ENCODE results near the gene SLC35A5. TPM values are rescaled to one million over a fixed set of nuclear protein-coding genes. Genes with fewer than 3 reads are reported as not detected.
"Not testable (repeated sequence)": the region's sequence is repeated elsewhere in the genome, so short reads cannot be mapped to it uniquely, and the experiment has no call there.

The SLC35A5 gene
- 18.6 and 19.1 TPM in 2 replicates for total RNA-seq (2022)
- Bru-seq, nascent RNA: percentile 66 among the genes with signal in this experiment
- BruChase-seq, experiment 1, labeled RNA remaining after a 2-hour chase: percentile 70 among the genes with signal in this experiment
- BruChase-seq, experiment 2, labeled RNA remaining after a 6-hour chase: percentile 76 among the genes with signal in this experiment
- long read RNA-seq, full-length matches to known transcripts: 32 of 38 reads
- long read RNA-seq, partial matches to known transcripts: 0 of 38 reads
- long read RNA-seq, other reads (novel, unspliced or antisense): 6 of 38 reads

- H3K4me1 Mint-ChIP-seq (ENCODE audit: low read depth, unreplicated experiment): peaks cover 28% of the 10 kb centered on the region
- peaks cover 5% of the 10 kb centered on the region; the same call in 1 of the 2 replicates for H3K4me1 ChIP-seq
- H3K9me3 ChIP-seq: no peaks in the 10 kb centered on the region
- peaks cover 34% of the 10 kb centered on the region for H3K36me3 Mint-ChIP-seq (ENCODE audit: insufficient read depth, unreplicated experiment)
- peak within 1 kb of the TSS; percentile 95 for H3K4me3 Mint-ChIP-seq (ENCODE audit: unreplicated experiment)
- CTCF ChIA-PET: interaction anchor here (0.9 to 1.5 kb wide), 2 partner anchors 20 to 450 kb away, joined by 3 to 6 read pairs; no protein-coding TSS in a partner anchor
- H3K36me3 ChIP-seq (ENCODE audit: control insufficient read depth, insufficient read depth, low read length): no peaks in the 10 kb centered on the region
- DNase-seq: peak; percentile 98
- BruUV-seq (replicated peaks): TSS peak; percentile 73
- no peaks in the 10 kb centered on the region for H3K27me3 ChIP-seq (replicated peaks; ENCODE audit: control insufficient read depth, insufficient read depth, low read length)
- H3K27ac Mint-ChIP-seq (ENCODE audit: unreplicated experiment): peak within 1 kb of the TSS; percentile 97
- intact Hi-C loops (cut with micrococcal nuclease; ENCODE audit: unreplicated experiment): loop anchor here (5.0 kb wide), 1 partner anchor 430 kb away; the partner anchor contains the start of gene GTPBP8
- TF ChIP-seq CTCF (IDR thresholded peaks at IDR 0.05; ENCODE audit: insufficient read depth in 1 of 2, low read depth in 1 of 2, low read length in 1 of 2, severe bottlenecking in 1 of 2, unreplicated experiment in 1 of 2): peak in 1 of 2 experiments; percentile 13
- H3K4me3 ChIP-seq (ENCODE audit: low read depth, low read length): peak within 1 kb of the TSS; percentile 92
- POLR2A ChIA-PET: interaction anchor here (0.5 to 1.0 kb wide), 4 partner anchors 11 to 240 kb away, joined by 3 to 4 read pairs (median 3); no protein-coding TSS in a partner anchor
- no peaks in the 10 kb centered on the region for H3K27me3 Mint-ChIP-seq (ENCODE audit: insufficient read depth, unreplicated experiment)
- H3K9me3 Mint-ChIP-seq (ENCODE audit: unreplicated experiment): no peaks in the 10 kb centered on the region
Measured at GRCh38 chr3:112561734-112562529, at the start of gene SLC35A5, which contains the start of gene ATG3. Gene SLC35A5, plus strand, starts transcription at chr3:112562045. Its CDS starts 1,359 bp downstream, at chr3:112563404. Gene ATG3, minus strand, starts transcription at chr3:112561962. Its CDS starts 434 bp downstream, at chr3:112561528.

- intact Hi-C loops (cut with micrococcal nuclease; ENCODE audit: unreplicated experiment): no loop called here
- Histone ChIP-seq H3K4me3 (ENCODE audit: low read depth, low read length) (no peak overlapping the region), H3K4me1 (no peaks in the 10 kb centered on the region), H3K36me3 (ENCODE audit: control insufficient read depth, insufficient read depth, low read length) (no peaks in the 10 kb centered on the region), H3K27me3 (replicated peaks; ENCODE audit: control insufficient read depth, insufficient read depth, low read length) (no peaks in the 10 kb centered on the region), H3K9me3 (peaks cover 17% of the 10 kb centered on the region)
- peaks cover 12% of the 10 kb centered on the region for H3K9me3 Mint-ChIP-seq (ENCODE audit: unreplicated experiment)
- no peak overlapping the region for H3K4me3 Mint-ChIP-seq (ENCODE audit: unreplicated experiment)
- no TSS peak for BruUV-seq (replicated peaks)
- no peaks in the 10 kb centered on the region for H3K27me3 Mint-ChIP-seq (ENCODE audit: insufficient read depth, unreplicated experiment)
- POLR2A ChIA-PET: no interaction called here
- no peak for DNase-seq
- CTCF ChIA-PET: no interaction called here
- no peaks in the 10 kb centered on the region for H3K36me3 Mint-ChIP-seq (ENCODE audit: insufficient read depth, unreplicated experiment)
- H3K27ac Mint-ChIP-seq (ENCODE audit: unreplicated experiment): no peak overlapping the region
- H3K4me1 Mint-ChIP-seq (ENCODE audit: low read depth, unreplicated experiment): no peaks in the 10 kb centered on the region
- no peak for TF ChIP-seq CTCF (IDR thresholded peaks at IDR 0.05; ENCODE audit: insufficient read depth in 1 of 2, low read depth in 1 of 2, low read length in 1 of 2, severe bottlenecking in 1 of 2, unreplicated experiment in 1 of 2)
Measured at GRCh38 chr3:112512320-112512719, 49.5 kb upstream of the SLC35A5 start.

GRCh38 chr3:112514527-112515128 is 47.2 kb upstream of the SLC35A5 start:
- Mint-ChIP-seq H3K27me3 (ENCODE audit: insufficient read depth, unreplicated experiment) (no peaks in the 10 kb centered on the region), H3K27ac (ENCODE audit: unreplicated experiment) (no peak overlapping the region), H3K36me3 (ENCODE audit: insufficient read depth, unreplicated experiment) (no peaks in the 10 kb centered on the region), H3K9me3 (ENCODE audit: unreplicated experiment) (no peaks in the 10 kb centered on the region), H3K4me1 (ENCODE audit: low read depth, unreplicated experiment) (no peaks in the 10 kb centered on the region), H3K4me3 (ENCODE audit: unreplicated experiment) (no peak overlapping the region)
- POLR2A ChIA-PET: no interaction called here
- Histone ChIP-seq H3K27me3 (replicated peaks; ENCODE audit: control insufficient read depth, insufficient read depth, low read length) (no peaks in the 10 kb centered on the region), H3K4me3 (ENCODE audit: low read depth, low read length) (no peak overlapping the region), H3K4me1 (no peaks in the 10 kb centered on the region), H3K36me3 (ENCODE audit: control insufficient read depth, insufficient read depth, low read length) (no peaks in the 10 kb centered on the region), H3K9me3 (peaks cover 17% of the 10 kb centered on the region)
- DNase-seq: no peak
- intact Hi-C loops (cut with micrococcal nuclease; ENCODE audit: unreplicated experiment): no loop called here
- BruUV-seq (replicated peaks): no TSS peak
- TF ChIP-seq CTCF (IDR thresholded peaks at IDR 0.05; ENCODE audit: insufficient read depth in 1 of 2, low read depth in 1 of 2, low read length in 1 of 2, severe bottlenecking in 1 of 2, unreplicated experiment in 1 of 2): no peak
- CTCF ChIA-PET: no interaction called here

GRCh38 chr3:112518970-112519369 is 42.9 kb upstream of the SLC35A5 start:
- H3K27me3 Mint-ChIP-seq (ENCODE audit: insufficient read depth, unreplicated experiment); H3K36me3 Mint-ChIP-seq (ENCODE audit: insufficient read depth, unreplicated experiment); DNase-seq; H3K4me1 ChIP-seq; H3K9me3 ChIP-seq; POLR2A ChIA-PET; H3K4me1 Mint-ChIP-seq (ENCODE audit: low read depth, unreplicated experiment); H3K27me3 ChIP-seq (replicated peaks; ENCODE audit: control insufficient read depth, insufficient read depth, low read length); H3K4me3 Mint-ChIP-seq (ENCODE audit: unreplicated experiment); H3K36me3 ChIP-seq (ENCODE audit: control insufficient read depth, insufficient read depth, low read length); H3K9me3 Mint-ChIP-seq (ENCODE audit: unreplicated experiment); BruUV-seq (replicated peaks); H3K27ac Mint-ChIP-seq (ENCODE audit: unreplicated experiment); H3K4me3 ChIP-seq (ENCODE audit: low read depth, low read length): not testable (repeated sequence)
- CTCF ChIA-PET: interaction anchor here (1.4 kb wide), 1 partner anchor 226 kb away, joined by 8 read pairs; the partner anchor contains the start of gene SLC9C1
- intact Hi-C loops (cut with micrococcal nuclease; ENCODE audit: unreplicated experiment): loop anchor here (1.0 kb wide), 4 partner anchors 82 to 382 kb away; no protein-coding TSS in a partner anchor

Data from Caco-2 (cell line).